Trophoblast cell (in vitro differentiated cells and primary cell): Measurements from ENCODE around the gene FAM47E.
A peak's percentile ranks its signal among the peaks of the same experiment; 100 is the strongest.

Experiments used
- DNase-seq, 2 donors: peaks; one replicate each; pipeline ENCODE4 v3.0.0-alpha.2; 2016
- H2AFZ ChIP-seq: 2 replicates; pipeline ENCODE4 v1.6.1; 2013; ENCODE audit warnings: low read length, moderate library complexity, mild to moderate bottlenecking; ENCODE audit not compliant: insufficient read depth, poor library complexity
- H2AK5ac ChIP-seq: 2 replicates; pipeline ENCODE4 v1.6.1; 2013; ENCODE audit warnings: mild to moderate bottlenecking, low read length
- H2BK120ac ChIP-seq: 2 replicates; pipeline ENCODE4 v1.6.1; 2013; ENCODE audit warnings: low read length, mild to moderate bottlenecking, moderate library complexity; ENCODE audit not compliant: insufficient read depth, poor library complexity
- H2BK12ac ChIP-seq: 2 replicates; pipeline ENCODE4 v1.6.1; 2013; ENCODE audit warnings: mild to moderate bottlenecking, low read length, moderate library complexity
- H2BK5ac ChIP-seq: 2 replicates; pipeline ENCODE4 v1.6.1; 2013; ENCODE audit warnings: low read length, low read depth, moderate library complexity, mild to moderate bottlenecking; ENCODE audit not compliant: poor library complexity
- H3K14ac ChIP-seq: 2 replicates; pipeline ENCODE4 v1.6.1; 2013; ENCODE audit warnings: mild to moderate bottlenecking, low read length
- H3K18ac ChIP-seq: 2 replicates; pipeline ENCODE4 v1.6.1; 2013; ENCODE audit warnings: mild to moderate bottlenecking, low read length
- H3K23ac ChIP-seq: 2 replicates; pipeline ENCODE4 v1.6.1; 2013; ENCODE audit warnings: low read length
- H3K27ac ChIP-seq: 2 replicates; pipeline ENCODE4 v1.5.1; 2013; ENCODE audit warnings: low read depth, mild to moderate bottlenecking, inconsistent platforms, low read length, moderate library complexity
- H3K27me3 ChIP-seq: 2 replicates; pipeline ENCODE4 v1.6.1; 2013; ENCODE audit warnings: inconsistent platforms, mild to moderate bottlenecking, low read length, moderate library complexity; ENCODE audit not compliant: insufficient read depth
- H3K36me3 ChIP-seq, 2 experiments: 1 replicate in 1 of 2; 2 replicates in 1 of 2; pipeline ENCODE4 v1.6.1; 2013; ENCODE audit warnings: low read length in 2 of 2, mild to moderate bottlenecking in 2 of 2, moderate library complexity in 1 of 2; ENCODE audit not compliant: insufficient read depth in 2 of 2, control insufficient read depth in 1 of 2
- H3K4ac ChIP-seq: 2 replicates; pipeline ENCODE4 v1.6.1; 2013; ENCODE audit warnings: low read depth, mild to moderate bottlenecking, low read length, moderate library complexity
- H3K4me1 ChIP-seq, 2 experiments: 1 replicate in 1 of 2; 2 replicates in 1 of 2; pipeline ENCODE4 v1.6.1; 2013; ENCODE audit warnings: low read length in 2 of 2, mild to moderate bottlenecking in 2 of 2, moderate library complexity in 1 of 2; ENCODE audit not compliant: insufficient read depth in 2 of 2, control insufficient read depth in 1 of 2
- H3K4me2 ChIP-seq: 2 replicates; pipeline ENCODE4 v1.6.1; 2013; ENCODE audit warnings: inconsistent platforms, mild to moderate bottlenecking, low read length, moderate library complexity
- H3K4me3 ChIP-seq: 2 replicates; pipeline ENCODE4 v1.5.1; 2013; ENCODE audit warnings: mild to moderate bottlenecking, low read depth, low read length, inconsistent platforms
- H3K79me1 ChIP-seq: one replicate; pipeline ENCODE4 v1.6.1; 2013; ENCODE audit warnings: low read length
- H3K79me2 ChIP-seq: 2 replicates; pipeline ENCODE4 v1.6.1; 2013; ENCODE audit warnings: low read length, mild to moderate bottlenecking; ENCODE audit not compliant: control insufficient read depth, insufficient read depth, poor library complexity
- H3K9ac ChIP-seq: 2 replicates; pipeline ENCODE4 v1.6.1; 2013; ENCODE audit warnings: mild to moderate bottlenecking, low read length
- H3K9me3 ChIP-seq: 2 replicates; pipeline ENCODE4 v1.6.1; 2013; ENCODE audit warnings: low read depth, mild to moderate bottlenecking, control low read depth, inconsistent platforms, low read length; ENCODE audit not compliant: insufficient read depth
- H4K12ac ChIP-seq: 2 replicates; pipeline ENCODE4 v1.6.1; 2013; ENCODE audit warnings: low read depth, mild to moderate bottlenecking, low read length, moderate library complexity
- H4K8ac ChIP-seq: 2 replicates; pipeline ENCODE4 v1.6.1; 2013; ENCODE audit warnings: low read depth, mild to moderate bottlenecking, low read length, moderate library complexity
- H4K91ac ChIP-seq: one replicate; pipeline ENCODE4 v1.6.1; 2013; ENCODE audit warnings: low read depth, mild to moderate bottlenecking, low read length, moderate library complexity
- WGBS: extraction: QIAGEN DNeasy Blood & Tissue Kit; methylation state at CpG from one replicate; pipeline ENCODE4 v1.1.7; 2013; ENCODE audit warnings: missing lambda C conversion rate; ENCODE audit not compliant: insufficient read length, insufficient coverage; ENCODE audit errors: extremely low coverage; 5-methylcytosine and 5-hydroxymethylcytosine counted together

FAM47E gene

DNA sequence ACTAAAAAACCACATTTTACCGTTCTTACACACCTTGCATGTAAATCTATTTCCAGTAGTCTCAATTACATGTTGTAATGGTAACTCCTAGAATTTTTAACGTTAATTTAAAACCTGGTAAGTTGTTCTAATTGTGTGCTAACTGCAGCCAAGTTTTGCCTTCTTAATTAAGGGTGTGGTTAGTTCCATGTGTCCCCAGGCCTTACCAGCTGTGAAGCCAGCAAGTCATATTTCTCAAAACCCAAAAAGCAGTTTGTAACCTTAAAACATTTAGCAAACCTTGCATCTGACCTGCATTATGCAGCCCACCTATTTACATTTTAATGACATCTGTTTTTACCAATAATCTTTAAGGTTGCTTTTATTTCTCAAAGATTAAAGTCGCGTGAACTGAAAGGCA is 18.4 kb upstream of the FAM47E start:
- Histone ChIP-seq H3K23ac (no peak overlapping the region), H2BK5ac (no peak overlapping the region), H4K91ac (no peak overlapping the region), H3K4me1 (peaks cover 0 to 3% of the 10 kb centered on the region in 2 experiments), H3K79me1 (peaks cover 8% of the 10 kb centered on the region), H3K79me2 (no peaks in the 10 kb centered on the region), H3K4me2 (peak overlapping the region; percentile 54), H3K9ac (no peak overlapping the region), H3K27me3 (no peaks in the 10 kb centered on the region), H2AK5ac (no peak overlapping the region), H3K9me3 (peaks cover 2% of the 10 kb centered on the region), H3K14ac (no peak overlapping the region), H2BK120ac (no peak overlapping the region), H3K4ac (no peak overlapping the region), H3K18ac (no peak overlapping the region), H4K8ac (no peak overlapping the region), H2BK12ac (no peak overlapping the region), H3K4me3 (no peak overlapping the region), H2AFZ (no peak overlapping the region), H3K36me3 (peaks cover 3 to 8% of the 10 kb centered on the region in 2 experiments), H3K27ac (no peak overlapping the region), H4K12ac (no peak overlapping the region)
- no peak for DNase-seq
- no CpG with 5 or more reads among the region's 4 CpGs for WGBS

- Histone ChIP-seq H3K36me3 (peaks cover 2 to 8% of the 10 kb centered on the region in 2 experiments), H3K27me3 (no peaks in the 10 kb centered on the region), H4K12ac (no peak overlapping the region), H2BK5ac (no peak overlapping the region), H3K4me1 (peaks cover 0 to 3% of the 10 kb centered on the region in 2 experiments), H4K8ac (no peak overlapping the region), H3K27ac (peak overlapping the region; percentile 41), H3K14ac (no peak overlapping the region), H4K91ac (no peak overlapping the region), H2AK5ac (no peak overlapping the region), H3K79me1 (peaks cover 8% of the 10 kb centered on the region), H3K18ac (no peak overlapping the region), H3K9ac (no peak overlapping the region), H3K4ac (no peak overlapping the region), H2AFZ (no peak overlapping the region), H3K4me2 (peak overlapping the region; percentile 54), H3K79me2 (no peaks in the 10 kb centered on the region), H2BK120ac (no peak overlapping the region), H3K9me3 (peaks cover 2% of the 10 kb centered on the region), H2BK12ac (no peak overlapping the region), H3K4me3 (no peak overlapping the region), H3K23ac (no peak overlapping the region)
- WGBS: no CpG with 5 or more reads among the region's 2 CpGs
- no peak for DNase-seq
Observed at GRCh38 chr4:76233529-76233928, 18.0 kb upstream of the FAM47E start.

DNA sequence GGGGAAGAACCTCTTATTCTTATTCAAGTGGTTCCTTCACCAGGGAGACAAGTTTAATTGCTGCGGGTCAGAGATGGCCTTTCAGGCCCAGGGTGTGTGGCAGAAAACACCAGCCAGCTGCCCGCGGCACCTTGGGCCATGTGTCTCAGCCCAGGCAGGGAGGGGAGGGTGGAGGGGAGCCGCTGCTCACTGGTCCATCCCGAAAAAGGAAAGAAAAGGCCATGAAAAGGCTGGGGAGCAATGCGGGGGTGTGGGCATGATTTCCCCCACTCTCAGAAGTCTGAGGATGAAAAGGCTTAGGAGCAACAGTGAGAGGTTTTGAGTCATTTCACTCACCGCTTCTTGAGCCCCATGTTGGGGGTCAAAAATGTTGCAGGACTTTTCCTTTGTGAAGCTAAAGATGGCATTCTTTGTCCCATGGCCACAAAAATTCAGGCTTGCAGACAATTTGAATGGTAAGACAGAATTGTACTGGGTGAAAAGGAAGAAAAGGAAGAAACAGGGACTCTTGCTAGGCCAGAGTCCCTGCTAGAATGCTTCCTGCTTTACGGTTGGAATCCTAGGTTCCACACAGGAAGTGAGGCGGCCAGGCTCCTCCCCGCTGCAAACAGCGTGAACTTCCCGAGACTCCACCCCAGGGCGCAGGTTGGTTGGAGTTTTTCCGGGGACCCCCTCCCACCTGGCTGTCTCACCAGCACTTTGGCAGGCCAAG is 17.4 kb upstream of the FAM47E start:
- Histone ChIP-seq H3K4me1 (peaks cover 0 to 3% of the 10 kb centered on the region in 2 experiments), H2BK120ac (peak overlapping the region; percentile 81), H2BK12ac (peak overlapping the region; percentile 85), H3K27me3 (no peaks in the 10 kb centered on the region), H3K18ac (peak overlapping the region; percentile 69), H3K23ac (no peak overlapping the region), H3K36me3 (peaks cover 2 to 8% of the 10 kb centered on the region in 2 experiments), H3K79me2 (no peaks in the 10 kb centered on the region), H3K9ac (peak overlapping the region; percentile 1), H3K4me3 (peak overlapping the region; percentile 59), H2BK5ac (peak overlapping the region; percentile 58), H4K8ac (peak overlapping the region; percentile 94), H3K14ac (peak overlapping the region; percentile 19), H2AFZ (peak overlapping the region; percentile 75), H3K4ac (peak overlapping the region; percentile 95), H3K79me1 (peaks cover 8% of the 10 kb centered on the region), H2AK5ac (peak overlapping the region; percentile 9), H4K91ac (peak overlapping the region; percentile 92), H3K27ac (peak overlapping the region; percentile 41), H3K4me2 (peak overlapping the region; percentile 54), H4K12ac (peak overlapping the region; percentile 6), H3K9me3 (peaks cover 2% of the 10 kb centered on the region)
- whole genome bisulfite sequencing: no CpG with 5 or more reads among the region's 14 CpGs
- peak in 1 of 2 donors; percentile 8 for DNase-seq

GRCh38 chr4:76234679-76235044 is 16.9 kb upstream of the FAM47E start:
- Histone ChIP-seq H3K27me3 (no peaks in the 10 kb centered on the region), H3K79me1 (peaks cover 8% of the 10 kb centered on the region), H3K79me2 (no peaks in the 10 kb centered on the region), H2BK12ac (peak overlapping the region; percentile 85), H4K8ac (peak overlapping the region; percentile 86), H3K9me3 (peaks cover 2% of the 10 kb centered on the region), H3K36me3 (peaks cover 0 to 5% of the 10 kb centered on the region in 2 experiments), H3K4me1 (peaks cover 0 to 3% of the 10 kb centered on the region in 2 experiments), H4K91ac (peak overlapping the region; percentile 72), H2AK5ac (no peak overlapping the region), H3K14ac (no peak overlapping the region), H3K18ac (peak overlapping the region; percentile 61), H3K4me3 (no peak overlapping the region), H3K23ac (no peak overlapping the region), H2BK120ac (peak overlapping the region; percentile 75), H3K27ac (peak overlapping the region; percentile 41), H3K4me2 (peak overlapping the region; percentile 54), H3K4ac (peak overlapping the region; percentile 42), H2BK5ac (no peak overlapping the region), H3K9ac (no peak overlapping the region), H2AFZ (peak overlapping the region; percentile 75), H4K12ac (no peak overlapping the region)
- DNase-seq: no peak
- no CpG with 5 or more reads among the region's 5 CpGs for WGBS
